SK-N-MC (cell line): ENCODE data around the gene ZDHHC1.

Experiments
- EZH2 ChIP-seq: fragments of 200-600 bp; sonication (generic); IDR thresholded peaks from one replicate; pipeline ENCODE4 v1.6.1; 2017; ENCODE audit warnings: antibody characterized with exemption
- FOXP2 ChIP-seq: optimal IDR thresholded peaks from 2 replicates; pipeline ENCODE3; 2011; ENCODE audit warnings: mild to moderate bottlenecking, moderate library complexity; ENCODE audit not compliant: insufficient read depth; ENCODE audit errors: extremely low read length, control extremely low read depth

- TF ChIP-seq EZH2 (no peak), FOXP2 (no peak)
Measured at GRCh38 chr16:67445126-67445426, 28.8 kb upstream of the ZDHHC1 start.
